ENCODE measurements around the gene CERKL. TPM values are rescaled to one million over a fixed set of nuclear protein-coding genes. Genes with fewer than 3 reads are reported as not detected.

CERKL gene
- total and polyA plus RNA-seq, 9 of the 15 experiments (the other 6 are each of a cell fraction or from before 2014, with no cell fraction given), result 0.04 to 0.08 TPM; not detected in 7

- TF ChIP-seq FOXP1 (CRISPR knock-in tag; IDR thresholded peaks at IDR 0.05) (peak; percentile 36; the same call in 1 of the 2 replicates), PYGO2 (tag; IDR thresholded peaks at IDR 0.05) (no peak), BCL6 (CRISPR knock-in tag; IDR thresholded peaks at IDR 0.05) (0 out of 2 replicates have a peak, but pooled peaks have one; percentile 30), ZBTB5 (IDR thresholded peaks at IDR 0.05) (no peak), REST (IDR thresholded peaks at IDR 0.05; ENCODE audit: borderline replicate concordance) (peak; percentile 98), REST (CRISPR knock-in tag; IDR thresholded peaks at IDR 0.05; ENCODE audit: low read depth) (peak; percentile 97), TSC22D4 (tag; IDR thresholded peaks at IDR 0.05) (no peak), KLF16 (IDR thresholded peaks at IDR 0.05) (no peak), HNRNPLL (IDR thresholded peaks at IDR 0.05; ENCODE audit: low read depth, low read length, poor library complexity, severe bottlenecking) (peak; percentile 90), MEF2D (tag; conservative IDR thresholded peaks at IDR 0.05; ENCODE audit: low read depth) (no peak), NFE2 (IDR thresholded peaks at IDR 0.05; ENCODE audit: low read depth) (no peak), ZC3H8 (IDR thresholded peaks at IDR 0.05) (no peak)
These were observed 21.1 kb upstream of the CERKL start (continued) for GRCh38 chr2:181677912-181678586.

All from K562 (cell line).